ENCODE data around the gene TAAR2. TPM values are rescaled to one million over a fixed set of nuclear protein-coding genes. Genes with fewer than 3 reads are reported as not detected.

Gene TAAR2
- total RNA-seq, 1 donor from 2014 or later = not detected

Other genes starting within 250 kb of the TAAR2 start
- 30.5 TPM for gene MOXD1, start 222.8 kb downstream of the TAAR2 start, total RNA-seq
- 52.4 TPM for gene STX7, start 111.2 kb downstream of the TAAR2 start, total RNA-seq
- 0.25 TPM for gene TAAR9, start 86.0 kb downstream of the TAAR2 start, total RNA-seq
- gene TAAR8, start 71.6 kb downstream of the TAAR2 start, total RNA-seq = not detected
- not detected for gene TAAR6, start 54.0 kb downstream of the TAAR2 start, total RNA-seq
- gene TAAR5, start 34.5 kb downstream of the TAAR2 start, total RNA-seq = not detected
- gene TAAR1, start 34.9 kb upstream of the TAAR2 start, total RNA-seq = not detected
- not detected for gene VNN1, start 89.8 kb upstream of the TAAR2 start, total RNA-seq
- gene VNN2, start 133.6 kb upstream of the TAAR2 start, total RNA-seq = 0.98 TPM
- 10.8 TPM for gene SLC18B1, start 174.4 kb upstream of the TAAR2 start, total RNA-seq
- 411 TPM for gene RPS12, start 190.3 kb upstream of the TAAR2 start, total RNA-seq